Mononuclear cell (primary cell): ENCODE measurements around the gene RFFL. TPM values are rescaled to one million over a fixed set of nuclear protein-coding genes. Genes with fewer than 3 reads are reported as not detected.
"Not testable (repeated sequence)": the region's sequence is repeated elsewhere in the genome, so short reads cannot be mapped to it uniquely, and the experiment has no call there.

ENCODE experiments used
- H3K27me3 ChIP-seq: 2 replicates; pipeline ENCODE4 v1.6.0; 2011; ENCODE audit warnings: low read length, control low read depth; ENCODE audit not compliant: insufficient read depth
- H3K4me1 ChIP-seq: 2 replicates; pipeline ENCODE4 v1.5.1; 2011; ENCODE audit warnings: mild to moderate bottlenecking, low read length, control low read depth; ENCODE audit not compliant: insufficient read depth
- H3K4me3 ChIP-seq: 2 replicates; pipeline ENCODE4 v1.5.1; 2011; ENCODE audit warnings: mild to moderate bottlenecking, low read length, moderate library complexity
- H3K9me3 ChIP-seq: 2 replicates; pipeline ENCODE4 v1.5.1; 2011; ENCODE audit warnings: low read depth, mild to moderate bottlenecking, control low read depth, low read length
- total RNA-seq: library from RNA; depleted of rRNA; stranded (reverse); fragments of >200 nt; gene quantifications from one replicate; pipeline ENCODE4 v1.2.3, GENCODE V29; 2012

Gene RFFL
- total RNA-seq, 1 donor: 45.0 TPM

DNA sequence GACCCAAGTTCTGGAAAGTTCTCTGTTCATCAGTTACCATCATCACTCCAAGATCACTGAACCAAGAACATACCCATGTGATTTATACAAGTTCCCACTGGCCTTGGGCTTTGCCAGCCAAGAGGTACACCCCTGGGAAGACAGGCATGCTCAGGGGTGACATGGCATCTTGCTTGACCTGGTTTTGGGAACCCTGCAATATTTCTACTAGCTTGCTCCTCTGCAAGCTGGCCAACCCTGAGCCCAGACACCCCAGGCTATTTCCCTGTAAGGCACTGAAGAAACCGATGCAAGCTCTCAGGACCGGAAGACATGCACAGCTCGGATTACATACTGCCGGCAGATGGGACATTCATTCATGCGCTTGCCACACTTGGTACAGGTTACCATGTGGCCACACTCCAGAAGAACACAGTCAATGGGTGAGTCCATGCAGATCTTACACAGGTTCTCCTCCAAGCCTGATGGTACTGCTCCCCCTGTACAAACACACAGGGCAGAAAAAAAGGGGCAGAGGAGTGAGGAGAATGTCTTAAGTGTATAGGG lies 51.8 kb downstream of the RFFL start:
- Histone ChIP-seq H3K4me1 (no peaks in the 10 kb centered on the region), H3K27me3 (no peaks in the 10 kb centered on the region), H3K4me3 (no peak overlapping the region), H3K9me3 (no peaks in the 10 kb centered on the region)

DNA sequence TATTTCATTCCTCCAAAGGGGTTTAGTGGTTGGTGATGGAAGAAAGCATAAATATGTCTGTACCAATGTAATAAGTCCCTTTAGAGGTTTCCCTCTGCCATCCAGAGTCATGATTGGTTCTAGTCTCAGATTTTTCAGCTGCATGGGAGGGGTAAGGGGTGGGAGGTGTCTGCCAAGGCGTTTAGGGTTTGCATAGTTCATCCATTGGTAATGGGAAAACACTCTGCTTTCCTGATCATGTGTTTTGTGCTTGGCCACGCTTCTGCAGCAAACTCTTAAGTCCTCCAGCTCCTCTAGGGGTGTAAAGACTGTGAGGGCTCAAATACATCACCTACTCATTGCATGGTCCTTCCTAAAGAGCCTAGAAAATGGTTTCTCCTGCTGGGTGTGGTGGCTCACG lies 53.4 kb downstream of the RFFL start:
- no peaks in the 10 kb centered on the region for H3K9me3 ChIP-seq
- no peaks in the 10 kb centered on the region for H3K27me3 ChIP-seq
- H3K4me3 ChIP-seq: no peak overlapping the region
- H3K4me1 ChIP-seq: no peaks in the 10 kb centered on the region

DNA sequence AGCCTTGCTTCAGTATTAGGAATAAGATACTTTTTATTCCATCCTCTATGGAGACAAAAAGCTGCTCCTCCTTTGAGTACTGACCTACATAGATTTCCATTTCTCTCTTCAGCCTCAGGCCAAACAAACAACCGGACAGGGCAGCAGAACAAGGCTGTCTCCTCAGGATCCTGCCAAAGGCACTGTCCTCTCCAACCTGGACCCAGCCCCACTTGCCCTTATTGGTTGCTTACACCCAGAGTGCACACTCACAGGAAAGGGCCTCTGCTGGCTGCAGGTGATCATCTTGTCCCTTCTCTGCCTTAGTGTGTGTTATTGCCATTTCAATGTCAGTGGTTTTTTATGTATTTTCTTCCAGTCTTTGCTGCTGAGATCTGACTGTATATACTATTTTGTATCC lies 56.5 kb downstream of the RFFL start:
- no peaks in the 10 kb centered on the region for H3K9me3 ChIP-seq
- H3K27me3 ChIP-seq: no peaks in the 10 kb centered on the region
- no peaks in the 10 kb centered on the region for H3K4me1 ChIP-seq
- H3K4me3 ChIP-seq: no peak overlapping the region

DNA sequence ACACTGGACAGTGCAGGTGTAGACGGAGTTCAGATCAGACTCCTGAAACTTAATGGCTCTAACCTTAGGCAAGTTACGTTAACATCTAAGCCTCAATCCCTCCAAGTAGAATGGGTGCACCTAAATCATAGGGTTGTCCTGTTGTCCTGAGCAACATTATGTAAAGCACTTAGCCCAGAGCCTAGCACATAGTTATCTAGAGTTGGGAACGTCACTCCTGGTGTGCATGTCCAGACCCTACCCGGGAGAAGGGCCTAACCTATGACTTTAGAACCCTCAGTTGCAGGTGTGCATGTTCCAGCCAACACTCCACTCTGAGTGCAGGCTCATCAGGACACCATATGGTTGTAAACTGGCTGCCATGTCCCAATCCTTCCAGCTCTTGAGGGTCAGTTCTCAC lies 57.2 kb downstream of the RFFL start:
- Histone ChIP-seq H3K4me1 (no peaks in the 10 kb centered on the region), H3K4me3 (no peak overlapping the region), H3K27me3 (no peaks in the 10 kb centered on the region), H3K9me3 (no peaks in the 10 kb centered on the region)

DNA sequence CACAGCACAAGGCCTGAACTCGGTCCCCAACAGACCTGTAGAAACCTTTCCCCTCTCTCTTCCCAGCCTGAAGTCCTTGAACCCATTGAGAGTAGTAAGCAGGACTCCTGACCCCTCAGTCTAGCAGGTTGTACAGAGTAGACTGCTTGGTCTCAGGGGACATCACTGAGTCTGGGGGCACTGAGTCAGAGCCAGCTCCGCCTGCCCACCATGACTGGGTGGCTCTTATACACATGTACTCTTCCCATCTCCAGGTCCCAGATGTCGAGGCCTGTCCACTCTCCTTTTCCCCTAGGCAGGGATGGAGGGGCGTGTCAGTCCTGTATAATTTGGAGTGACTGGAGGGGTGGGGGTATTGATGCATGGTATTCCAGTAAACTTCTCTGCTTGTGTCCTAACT lies 59.7 kb downstream of the RFFL start:
- Histone ChIP-seq H3K9me3 (no peaks in the 10 kb centered on the region), H3K4me3 (no peak overlapping the region), H3K27me3 (no peaks in the 10 kb centered on the region), H3K4me1 (no peaks in the 10 kb centered on the region)

DNA sequence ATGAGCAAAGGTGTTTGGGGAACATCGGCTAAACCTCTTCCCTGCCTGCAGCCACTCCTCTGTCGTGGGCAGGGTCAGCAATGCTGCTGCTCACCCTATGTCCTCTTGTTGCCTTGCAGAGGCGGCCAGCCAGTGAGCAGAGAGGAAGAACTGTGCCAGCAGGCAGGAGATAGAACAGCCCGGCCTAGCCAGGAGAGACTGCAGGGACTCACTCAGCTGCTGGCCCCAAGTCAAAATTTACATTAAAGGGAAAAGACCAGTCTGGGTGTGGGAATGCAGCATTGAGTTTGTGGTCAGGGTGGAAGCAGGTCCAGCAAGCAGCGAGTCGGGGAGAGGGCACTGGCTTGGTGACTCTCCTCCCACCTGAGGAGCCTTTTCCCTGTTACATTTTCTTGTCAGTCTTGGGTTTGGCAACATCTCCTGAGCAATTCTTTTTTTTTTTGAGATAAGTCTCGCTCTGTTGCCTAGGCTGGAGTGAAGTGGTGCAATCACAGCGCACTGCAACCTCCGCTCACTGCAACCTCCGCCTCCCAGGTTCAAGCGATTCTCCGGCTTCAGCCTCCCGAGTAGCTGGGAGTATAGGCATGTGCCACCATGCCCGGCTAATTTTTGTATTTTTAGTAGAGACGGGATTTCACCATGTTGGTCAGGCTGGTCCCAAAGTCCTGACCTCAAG lies 60.5 kb downstream of the RFFL start:
- no peaks in the 10 kb centered on the region for H3K4me1 ChIP-seq
- H3K9me3 ChIP-seq: no peaks in the 10 kb centered on the region
- no peaks in the 10 kb centered on the region for H3K27me3 ChIP-seq
- H3K4me3 ChIP-seq: no peak overlapping the region

DNA sequence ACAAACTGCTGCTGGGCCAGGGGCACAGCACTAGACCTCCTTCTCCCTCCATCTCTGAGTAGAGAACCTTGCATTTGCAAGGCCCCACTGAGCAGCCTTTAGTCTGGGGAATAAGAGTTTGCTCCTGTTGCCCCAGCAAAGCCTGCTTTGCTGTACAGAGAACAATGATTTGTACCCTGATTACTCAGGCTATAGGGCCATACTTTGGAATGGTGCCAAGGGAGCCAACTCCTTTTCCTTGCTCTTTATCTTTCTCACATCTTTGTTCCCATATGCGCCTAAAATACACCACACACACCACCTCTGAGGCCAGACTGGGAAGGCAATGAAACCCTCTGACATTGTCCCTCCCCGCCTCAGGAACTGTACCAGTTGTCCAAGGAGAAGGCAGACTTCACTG lies 62.0 kb downstream of the RFFL start:
- peaks cover 9% of the 10 kb centered on the region for H3K4me1 ChIP-seq
- no peaks in the 10 kb centered on the region for H3K9me3 ChIP-seq
- H3K27me3 ChIP-seq: no peaks in the 10 kb centered on the region
- no peak overlapping the region for H3K4me3 ChIP-seq

DNA sequence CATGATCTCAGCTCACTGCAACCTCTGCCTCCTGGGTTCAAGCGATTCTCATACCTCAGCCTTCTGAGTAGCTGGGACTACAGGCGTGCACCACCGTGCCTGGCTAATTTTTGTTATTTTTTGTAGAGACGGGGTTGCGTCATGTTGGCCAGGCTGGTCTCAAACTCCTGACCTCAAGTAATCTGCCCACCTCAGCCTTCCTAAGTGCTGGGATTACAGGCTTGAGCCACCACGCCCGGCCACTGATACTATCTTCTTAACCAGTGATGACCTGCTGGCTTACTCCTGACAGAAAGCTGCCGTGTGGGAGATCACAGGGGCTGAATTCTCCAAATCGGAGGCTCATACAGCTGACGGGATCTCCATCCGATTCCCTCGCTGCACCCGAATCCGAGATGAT lies 62.5 kb downstream of the RFFL start:
- not testable (repeated sequence) for H3K27me3 ChIP-seq, H3K4me3 ChIP-seq, H3K9me3 ChIP-seq
- peaks cover 11% of the 10 kb centered on the region for H3K4me1 ChIP-seq

DNA sequence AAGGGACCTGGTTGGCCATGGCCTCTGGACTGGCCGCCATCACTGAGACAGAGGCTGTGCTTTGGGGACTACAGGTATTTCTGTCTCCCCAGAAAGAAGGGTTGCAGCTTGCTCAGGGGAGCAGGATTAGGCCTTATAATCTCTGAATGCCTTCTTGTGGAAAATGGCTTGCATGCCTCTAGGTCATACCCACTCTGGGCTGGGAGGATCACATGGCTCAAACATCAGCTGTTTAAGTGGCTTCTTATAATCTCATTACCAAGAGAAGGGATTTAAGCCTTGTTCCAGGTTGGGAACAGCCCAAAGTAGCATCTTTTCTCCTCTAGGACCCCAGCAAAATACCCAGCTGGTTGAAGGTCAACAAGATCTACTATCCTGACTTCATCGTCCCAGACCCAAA lies 64.1 kb downstream of the RFFL start:
- Histone ChIP-seq H3K27me3 (no peaks in the 10 kb centered on the region), H3K4me3 (no peak overlapping the region), H3K9me3 (no peaks in the 10 kb centered on the region), H3K4me1 (peaks cover 11% of the 10 kb centered on the region)

DNA sequence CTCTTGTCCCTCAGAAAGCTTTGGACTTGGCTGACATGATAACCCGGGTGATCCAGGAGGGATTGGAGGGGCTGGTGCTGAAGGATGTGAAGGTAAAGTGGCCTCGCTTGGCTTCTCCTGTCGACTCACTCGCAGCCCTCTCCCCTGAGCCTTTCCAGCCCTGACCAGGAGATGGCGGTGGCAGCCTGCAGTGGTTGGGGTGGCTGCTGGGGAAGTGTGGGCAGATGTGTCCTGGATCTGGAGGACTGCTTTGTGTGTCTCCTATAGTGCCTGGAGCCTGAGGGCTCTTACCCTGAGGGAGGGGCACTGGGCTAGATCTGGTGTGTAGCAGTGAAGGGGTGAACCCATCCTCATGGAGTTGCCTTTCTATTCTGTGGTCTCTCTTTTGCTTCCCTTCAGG lies 65.3 kb downstream of the RFFL start:
- H3K27me3 ChIP-seq: no peaks in the 10 kb centered on the region
- H3K9me3 ChIP-seq: no peaks in the 10 kb centered on the region
- H3K4me3 ChIP-seq: no peak overlapping the region
- H3K4me1 ChIP-seq: peaks cover 11% of the 10 kb centered on the region

DNA sequence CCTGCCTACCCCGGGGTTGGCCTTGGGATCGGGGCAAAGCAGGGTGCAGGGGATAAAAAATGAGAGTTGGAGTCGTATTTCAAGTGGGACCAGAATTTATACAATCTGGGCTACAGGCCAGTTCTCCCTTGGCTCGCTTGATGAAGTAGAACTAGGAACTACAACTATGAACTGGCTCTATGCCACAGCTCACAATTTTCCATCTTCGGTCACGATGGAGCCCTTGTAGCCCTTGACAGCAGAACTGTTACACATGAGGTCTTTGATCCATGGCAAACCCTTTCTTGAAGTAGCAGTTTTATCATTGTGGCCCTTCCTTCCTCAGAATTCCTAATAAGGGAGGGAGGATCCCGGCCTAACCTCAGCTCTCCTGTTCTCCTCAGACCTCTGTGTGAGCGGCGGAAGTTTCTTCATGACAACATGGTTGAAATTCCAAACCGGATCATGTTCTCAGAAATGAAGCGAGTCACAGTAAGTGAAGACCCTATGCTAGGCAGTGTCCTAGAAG lies 66.1 kb downstream of the RFFL start:
- Histone ChIP-seq H3K4me1 (peaks cover 13% of the 10 kb centered on the region), H3K4me3 (no peak overlapping the region), H3K9me3 (no peaks in the 10 kb centered on the region), H3K27me3 (no peaks in the 10 kb centered on the region)

DNA sequence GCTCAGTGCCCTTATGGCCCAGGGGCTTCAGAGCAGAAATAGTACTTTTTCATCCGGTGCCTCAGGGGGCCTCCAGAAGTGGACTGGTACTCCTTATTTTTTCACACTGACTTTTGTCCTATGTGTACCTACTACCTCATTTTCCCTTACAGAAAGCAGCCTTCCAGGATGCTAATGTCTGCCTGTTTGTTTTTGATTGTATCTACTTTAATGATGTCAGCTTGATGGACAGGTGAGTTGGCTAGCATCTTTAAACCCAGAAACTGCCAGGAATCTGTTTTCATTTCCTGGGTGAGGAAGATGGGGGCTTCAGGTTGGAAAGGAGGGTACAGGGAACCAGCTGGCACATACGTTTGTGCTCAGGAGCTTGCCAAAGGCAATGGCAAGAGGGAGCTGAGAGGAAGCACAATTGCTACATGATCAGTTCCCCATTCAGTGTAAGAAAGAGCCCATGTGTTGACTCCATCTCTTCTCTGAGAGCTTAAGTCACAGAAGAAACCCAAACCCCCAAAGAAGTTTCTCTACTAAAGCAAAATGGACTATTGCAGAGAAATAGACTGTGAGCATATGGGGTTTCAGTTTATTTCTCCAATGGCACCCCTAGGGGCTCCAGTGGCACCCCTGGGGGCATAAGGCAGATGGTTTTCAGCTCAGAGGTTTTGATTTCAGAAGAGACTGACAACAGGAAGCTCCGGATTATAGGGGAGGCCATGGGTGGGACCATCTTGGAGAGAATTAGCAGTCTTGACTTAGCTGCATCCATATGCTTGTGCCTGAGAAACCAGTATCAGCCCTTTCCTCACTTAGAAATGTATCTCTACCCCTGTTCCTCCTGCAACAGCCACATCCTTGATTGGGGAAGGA lies 66.9 kb downstream of the RFFL start:
- Histone ChIP-seq H3K4me3 (no peak overlapping the region), H3K4me1 (peaks cover 15% of the 10 kb centered on the region), H3K9me3 (no peaks in the 10 kb centered on the region), H3K27me3 (no peaks in the 10 kb centered on the region)

DNA sequence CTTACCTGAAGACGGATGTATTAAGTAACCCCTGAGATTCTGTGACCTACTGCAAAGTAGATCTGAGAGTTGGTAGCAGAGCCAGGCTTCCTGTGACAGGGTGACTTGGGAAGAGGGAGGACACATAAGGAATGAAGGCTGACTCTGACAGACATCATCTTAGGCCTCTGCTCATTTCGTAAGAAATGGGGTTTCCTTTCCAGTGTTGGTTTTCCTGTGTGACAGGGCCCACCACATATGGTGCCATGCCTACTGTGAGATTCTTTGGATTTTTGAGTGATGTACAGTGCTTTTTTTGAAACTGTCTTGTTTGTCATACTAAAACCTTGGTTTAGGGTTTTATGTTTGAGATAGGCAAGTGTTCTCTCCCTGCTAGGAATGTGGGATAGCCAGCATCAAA lies 70.5 kb downstream of the RFFL start:
- peaks cover 15% of the 10 kb centered on the region for H3K4me1 ChIP-seq
- H3K27me3 ChIP-seq: no peaks in the 10 kb centered on the region
- no peaks in the 10 kb centered on the region for H3K9me3 ChIP-seq
- no peak overlapping the region for H3K4me3 ChIP-seq

DNA sequence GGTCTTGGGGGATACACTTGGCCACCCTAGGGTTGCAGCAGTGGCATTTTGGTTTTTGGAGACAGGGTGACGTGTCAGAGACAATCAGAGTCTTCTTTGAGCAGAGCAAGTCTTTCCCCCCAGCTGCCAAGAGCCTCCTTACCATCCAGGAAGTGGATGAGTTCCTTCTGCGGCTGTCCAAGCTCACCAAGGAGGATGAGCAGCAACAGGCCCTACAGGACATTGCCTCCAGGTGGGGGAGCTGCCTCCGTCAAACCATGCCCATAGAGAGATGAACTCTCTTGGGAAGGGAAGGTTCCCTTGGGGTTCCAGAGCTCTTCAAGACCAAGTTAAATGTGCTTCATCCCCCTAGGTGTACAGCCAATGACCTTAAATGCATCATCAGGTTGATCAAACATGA lies 71.9 kb downstream of the RFFL start:
- Histone ChIP-seq H3K4me1 (peaks cover 7% of the 10 kb centered on the region), H3K27me3 (no peaks in the 10 kb centered on the region), H3K4me3 (no peak overlapping the region), H3K9me3 (no peaks in the 10 kb centered on the region)

DNA sequence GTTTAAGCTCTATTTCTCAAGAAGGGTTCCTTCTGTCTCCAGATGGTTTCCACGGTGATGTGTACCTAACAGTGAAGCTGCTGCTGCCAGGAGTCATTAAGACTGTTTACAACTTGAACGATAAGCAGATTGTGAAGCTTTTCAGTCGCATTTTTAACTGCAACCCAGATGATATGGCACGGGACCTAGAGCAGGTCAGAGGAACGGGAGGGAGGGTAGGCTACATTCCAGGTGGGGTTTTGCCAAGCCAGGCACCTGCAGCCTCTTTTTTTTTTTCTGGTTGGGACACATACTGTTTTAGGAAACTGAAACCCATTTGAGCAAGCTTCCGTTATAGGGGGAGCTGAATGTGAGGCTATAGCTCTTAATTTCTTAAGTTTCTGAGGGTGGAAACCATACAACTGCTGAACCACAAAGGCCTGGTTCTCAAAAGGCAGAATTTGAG lies 72.6 kb downstream of the RFFL start:
- Histone ChIP-seq H3K27me3 (no peaks in the 10 kb centered on the region), H3K4me3 (no peak overlapping the region), H3K9me3 (no peaks in the 10 kb centered on the region), H3K4me1 (peaks cover 4% of the 10 kb centered on the region)
